A549 (cell line): ENCODE measurements around the gene KLHL1. TPM values are rescaled to one million over a fixed set of nuclear protein-coding genes. Genes with fewer than 3 reads are reported as not detected.

Source experiments
- ATAC-seq, 2 experiments: fragments of 200-7000 bp in 1 of 2; fragments of >200 bp in 1 of 2; cut with Nextera tagmentation in 1 of 2; cut with Tn5 transposase in 1 of 2; 3 replicates each; pipeline versions ENCODE4 v1.8.0 to v1.9.1; 2018 to 2020; ENCODE audit warnings: mild to moderate bottlenecking in 1 of 2, moderate library complexity in 1 of 2
- CTCF ChIA-PET: fragments of 300-600 bp; sonication (Branson Sonifier 250); formaldehyde crosslinking; extraction: SDS; loops from one replicate; lab custom pipeline; 2021; ENCODE audit warnings: antibody characterized with exemption, inconsistent platforms; lab: Yijun Ruan, JAX
- POLR2A ChIA-PET: fragments of 350-600 bp; formaldehyde crosslinking; extraction: SDS; loops from one replicate; lab custom pipeline; 2021; ENCODE audit warnings: antibody characterized with exemption, inconsistent platforms; lab: Yijun Ruan, JAX
- DNase-seq, 2 experiments: peaks; one replicate each; pipeline versions ENCODE4 v3.0.0 to v3.0.0-alpha.2; 2011 to 2016; ENCODE audit warnings: low read depth in 1 of 2, low spot score in 1 of 2
- FAIRE-seq: peaks from 2 replicates; lab custom pipeline; 2011; peaks lifted over from hg19 to GRCh38; lab: Jason Lieb, UNC
- H3K27ac ChIP-seq, 2 experiments: fragments of >200 bp; sonication (Bioruptor Twin); formaldehyde crosslinking; 3 replicates each; pipeline ENCODE4 v1.5.1; 2016 to 2017
- H3K4me1 ChIP-seq: fragments of >200 bp; sonication (Bioruptor Twin); formaldehyde crosslinking; 3 replicates; pipeline ENCODE4 v1.6.1; 2016
- H3K4me2 ChIP-seq: fragments of >200 bp; sonication (Bioruptor Twin); formaldehyde crosslinking; 3 replicates; pipeline ENCODE4 v1.6.1; 2016
- H3K4me3 ChIP-seq: fragments of >200 bp; sonication (Bioruptor Twin); formaldehyde crosslinking; 3 replicates; pipeline ENCODE4 v1.5.1; 2016
- H3K9me3 ChIP-seq: fragments of >200 bp; sonication (Bioruptor Twin); formaldehyde crosslinking; 3 replicates; pipeline ENCODE4 v1.6.1; 2016
- ATOH8 ChIP-seq: fragments of 250-450 bp; sonication (Bioruptor Pico); IDR thresholded peaks from 2 replicates; pipeline ENCODE4 v1.5.0; 2020; ENCODE audit warnings: low read depth, mild to moderate bottlenecking, moderate library complexity
- CBX2 ChIP-seq: fragments of 200-600 bp; sonication (generic); IDR thresholded peaks from 2 replicates; pipeline ENCODE4 v1.6.1; 2016; ENCODE audit warnings: low read depth, mild to moderate bottlenecking, borderline replicate concordance
- CEBPB ChIP-seq, 2 experiments: fragments of >200 bp in 1 of 2; sonication (Bioruptor Twin) in 1 of 2; formaldehyde crosslinking in 1 of 2; IDR thresholded peaks; 2 replicates each; pipeline ENCODE4 v1.6.1; 2012 to 2016
- E2F6 ChIP-seq: IDR thresholded peaks from 2 replicates; pipeline ENCODE4 v1.6.1; 2012; ENCODE audit warnings: low read depth, borderline replicate concordance
- EHMT2 ChIP-seq: fragments of 200-600 bp; sonication (generic); IDR thresholded peaks from 2 replicates; pipeline ENCODE4 v1.6.1; 2016; ENCODE audit warnings: antibody characterized with exemption, low read depth, mild to moderate bottlenecking, moderate library complexity
- EP300 ChIP-seq, 2 experiments: fragments of >200 bp; sonication (Bioruptor Twin); formaldehyde crosslinking; IDR thresholded peaks; 2 replicates in 1 of 2; 3 replicates in 1 of 2; pipeline ENCODE4 v1.6.1; 2016 to 2017
- ESRRA ChIP-seq: fragments of 150-350 bp; IDR thresholded peaks from 2 replicates; pipeline ENCODE4 v1.6.1; 2014; ENCODE audit warnings: mild to moderate bottlenecking, low read length, borderline replicate concordance
- FOSB ChIP-seq: fragments of 250-450 bp; sonication (Bioruptor Pico); IDR thresholded peaks from 2 replicates; pipeline ENCODE4 v1.5.0; 2020; ENCODE audit warnings: mild to moderate bottlenecking, moderate library complexity
- HOXB5 ChIP-seq: fragments of 250-450 bp; sonication (Bioruptor Pico); IDR thresholded peaks from 2 replicates; pipeline ENCODE4 v1.5.0; 2020; ENCODE audit warnings: mild to moderate bottlenecking, moderate library complexity
- JUN ChIP-seq, 2 experiments: fragments of >200 bp; sonication (Bioruptor Twin); formaldehyde crosslinking; IDR thresholded peaks; 2 replicates in 1 of 2; 3 replicates in 1 of 2; pipeline ENCODE4 v1.6.1; 2016 to 2017
- KDM5A ChIP-seq: fragments of 200-600 bp; sonication (generic); IDR thresholded peaks from 2 replicates; pipeline ENCODE4 v1.6.1; 2016; ENCODE audit warnings: antibody characterized with exemption, mild to moderate bottlenecking
- MAX ChIP-seq: IDR thresholded peaks from 2 replicates; pipeline ENCODE4 v1.6.1; 2012
- MYC ChIP-seq: IDR thresholded peaks from 2 replicates; pipeline ENCODE4 v1.6.1; 2012; ENCODE audit warnings: mild to moderate bottlenecking, inconsistent platforms, low read length, improper control_type of control experiment, borderline replicate concordance
- NPAS2 ChIP-seq: fragments of 250-450 bp; sonication (Bioruptor Pico); IDR thresholded peaks from 2 replicates; pipeline ENCODE4 v1.8.0; 2022; ENCODE audit warnings: mild to moderate bottlenecking, moderate library complexity, borderline replicate concordance
- PHF8 ChIP-seq: fragments of 200-600 bp; sonication (generic); IDR thresholded peaks from 2 replicates; pipeline ENCODE4 v1.6.1; 2016; ENCODE audit warnings: low read depth, mild to moderate bottlenecking, antibody characterized with exemption, moderate library complexity, borderline replicate concordance
- POLR2A ChIP-seq: IDR thresholded peaks from 2 replicates; pipeline ENCODE4 v1.6.1; 2012; ENCODE audit warnings: mild to moderate bottlenecking, low read length
- POLR2AphosphoS2 ChIP-seq: conservative IDR thresholded peaks from 2 replicates; pipeline ENCODE4 v1.6.1; 2012; ENCODE audit warnings: low read length, improper control_type of control experiment, inconsistent platforms
- RARB ChIP-seq: fragments of 250-450 bp; sonication (Bioruptor Pico); IDR thresholded peaks from 2 replicates; pipeline ENCODE4 v1.8.0; 2021; ENCODE audit warnings: mild to moderate bottlenecking, moderate library complexity
- RCOR1 ChIP-seq: fragments of 150-350 bp; IDR thresholded peaks from 2 replicates; pipeline ENCODE4 v1.6.1; 2014; ENCODE audit warnings: antibody characterized with exemption, low read length, low read depth
- RFX5 ChIP-seq: fragments of 450-650 bp; IDR thresholded peaks from 2 replicates; pipeline ENCODE4 v1.7.1; 2014; ENCODE audit warnings: antibody characterized with exemption, mild to moderate bottlenecking, moderate library complexity
- SREBF2 ChIP-seq: fragments of 450-650 bp; IDR thresholded peaks from 2 replicates; pipeline ENCODE4 v1.6.1; 2014; ENCODE audit warnings: mild to moderate bottlenecking, moderate library complexity
- TP53 ChIP-seq: fragments of 250-450 bp; sonication (Bioruptor Pico); IDR thresholded peaks from 2 replicates; pipeline ENCODE4 v1.5.0; 2021; ENCODE audit warnings: mild to moderate bottlenecking, moderate library complexity
- ZFP36 ChIP-seq: fragments of 450-650 bp; IDR thresholded peaks from 2 replicates; pipeline ENCODE4 v1.6.1; 2014; ENCODE audit warnings: borderline replicate concordance; ENCODE audit not compliant: partially characterized antibody
- ZNF302 ChIP-seq: fragments of 250-450 bp; sonication (Bioruptor Pico); IDR thresholded peaks from 2 replicates; pipeline ENCODE4 v1.9.0; 2021; ENCODE audit warnings: inconsistent platforms, mild to moderate bottlenecking, moderate library complexity
- WGBS: methylation state at CpG from one replicate; pipeline ENCODE4 v1.1.6; 2017; ENCODE audit errors: missing lambda C conversion rate; 5-methylcytosine and 5-hydroxymethylcytosine counted together
- polyA plus RNA-seq, 4 experiments: library from polyadenylated mRNA; depleted of rRNA in 3 of 4; stranded (reverse); fragments of >200 nt; fragmentation: RNase III in 1 of 4; extraction: RNeasy Plus Mini Kit Qiagen cat#74134 plus additional on column Dnase treatment in 1 of 4; gene quantifications; 2 replicates in 3 of 4; 3 replicates in 1 of 4; pipeline ENCODE4 v1.2.3, GENCODE V29; 2011 to 2017
- TF ChIP-seq, protein P1 (sequence below): fragments of 450-650 bp; IDR thresholded peaks from 2 replicates; pipeline ENCODE4 v1.6.1; 2014; ENCODE audit warnings: antibody characterized with exemption
- TF ChIP-seq, protein P2 (sequence below): fragments of >200 bp; sonication (Bioruptor Twin); formaldehyde crosslinking; IDR thresholded peaks from 2 replicates; pipeline ENCODE4 v1.6.1; 2016

The KLHL1 gene
- polyA plus RNA-seq, 2 of the 4 experiments (the other 2 are of a cell fraction) = not detected

DNA sequence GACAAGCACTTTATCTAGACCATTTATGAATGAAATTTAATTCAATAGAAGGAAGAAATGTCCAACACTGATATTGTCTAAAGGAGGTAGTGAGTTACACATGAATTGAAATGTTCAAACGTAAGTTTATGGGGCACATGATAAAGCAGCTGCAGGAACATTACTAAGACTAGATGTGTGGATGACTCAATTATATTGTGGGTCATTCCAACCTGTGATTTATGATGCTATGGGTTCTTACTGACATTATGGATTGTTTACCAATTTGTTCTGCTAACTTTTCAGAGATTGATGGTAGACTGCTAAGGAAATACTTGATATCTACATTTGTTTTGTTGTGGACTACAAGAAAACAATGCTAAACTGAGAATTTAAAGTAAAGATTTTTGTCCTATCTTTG, 56.7 kb downstream of the KLHL1 start:
- FAIRE-seq (no peak), ATAC-seq (no peak), DNase-seq (no peak)
- Histone ChIP-seq H3K9me3 (no peaks in the 10 kb centered on the region), H3K27ac (no peak overlapping the region), H3K4me3 (no peak overlapping the region), H3K4me2 (no peak overlapping the region), H3K4me1 (no peaks in the 10 kb centered on the region)
- ChIA-PET POLR2A (no interaction called here), CTCF (no interaction called here)
- TF ChIP-seq MYC (no peak), POLR2A (no peak), JUN (IDR thresholded peaks at IDR 0.05) (no peak), EHMT2 (no peak), RCOR1 (no peak), RARB (CRISPR knock-in tag) (no peak), FOSB (CRISPR knock-in tag) (no peak), CBX2 (no peak), ZNF302 (no peak), SREBF2 (no peak), PHF8 (no peak), ESRRA (no peak), CEBPB (IDR thresholded peaks at IDR 0.05) (no peak)
- TF ChIP-seq, protein P1, sequence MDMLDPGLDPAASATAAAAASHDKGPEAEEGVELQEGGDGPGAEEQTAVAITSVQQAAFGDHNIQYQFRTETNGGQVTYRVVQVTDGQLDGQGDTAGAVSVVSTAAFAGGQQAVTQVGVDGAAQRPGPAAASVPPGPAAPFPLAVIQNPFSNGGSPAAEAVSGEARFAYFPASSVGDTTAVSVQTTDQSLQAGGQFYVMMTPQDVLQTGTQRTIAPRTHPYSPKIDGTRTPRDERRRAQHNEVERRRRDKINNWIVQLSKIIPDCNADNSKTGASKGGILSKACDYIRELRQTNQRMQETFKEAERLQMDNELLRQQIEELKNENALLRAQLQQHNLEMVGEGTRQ = no peak
- 28% methylated on average over 1 of the region's 1 CpG for WGBS

DNA sequence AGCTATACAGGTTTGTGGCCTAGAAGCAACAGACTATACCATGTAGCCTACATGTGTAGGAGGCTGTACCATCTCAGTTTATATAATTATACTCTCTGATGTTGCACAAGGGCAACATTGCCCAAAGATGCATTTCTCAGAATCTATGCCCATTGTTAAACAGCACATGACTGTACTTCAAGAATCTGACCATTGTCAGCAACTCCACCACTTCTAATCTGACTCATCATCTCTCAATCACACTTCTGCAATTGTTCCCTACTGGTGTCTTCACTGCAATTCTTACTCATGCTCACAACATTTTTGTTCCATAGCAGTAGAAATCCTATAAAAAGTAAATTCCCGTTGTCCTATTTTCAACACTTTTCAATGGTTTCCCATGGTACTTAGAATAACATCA, 64.6 kb downstream of the KLHL1 start:
- 6% methylated on average over 1 of the region's 1 CpG for WGBS
- TF ChIP-seq RCOR1 = no peak
- no peak for TF ChIP-seq HOXB5 (CRISPR knock-in tag)
- TF ChIP-seq ATOH8 (CRISPR knock-in tag) = no peak
- TF ChIP-seq JUN (IDR thresholded peaks at IDR 0.05) = no peak
- no peak for TF ChIP-seq KDM5A
- TF ChIP-seq, all 56 proteins: peak for 0
- H3K4me1 ChIP-seq = no peaks in the 10 kb centered on the region
- H3K4me2 ChIP-seq = no peak overlapping the region
- DNase-seq = no peak
- no peak for ATAC-seq
- H3K27ac ChIP-seq = no peak overlapping the region
- CTCF ChIA-PET = no interaction called here
- H3K9me3 ChIP-seq = no peaks in the 10 kb centered on the region
- no peak overlapping the region for H3K4me3 ChIP-seq
- no peak for FAIRE-seq
- POLR2A ChIA-PET = no interaction called here

- Histone ChIP-seq H3K27ac (no peak overlapping the region), H3K4me2 (no peak overlapping the region), H3K4me1 (no peaks in the 10 kb centered on the region), H3K9me3 (no peaks in the 10 kb centered on the region), H3K4me3 (no peak overlapping the region)
- POLR2A ChIA-PET = no interaction called here
- CTCF ChIA-PET = no interaction called here
- no peak for FAIRE-seq
- no peak for DNase-seq
- no peak for TF ChIP-seq MAX
- TF ChIP-seq, protein P2, sequence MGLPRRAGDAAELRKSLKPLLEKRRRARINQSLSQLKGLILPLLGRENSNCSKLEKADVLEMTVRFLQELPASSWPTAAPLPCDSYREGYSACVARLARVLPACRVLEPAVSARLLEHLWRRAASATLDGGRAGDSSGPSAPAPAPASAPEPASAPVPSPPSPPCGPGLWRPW = no peak
- TF ChIP-seq POLR2AphosphoS2 = no peak
- TF ChIP-seq MYC = no peak
- TF ChIP-seq EP300 (IDR thresholded peaks at IDR 0.05) = no peak
- TF ChIP-seq CBX2 = no peak
- no peak for TF ChIP-seq RARB (CRISPR knock-in tag)
- TF ChIP-seq TP53 (CRISPR knock-in tag) = no peak
- TF ChIP-seq NPAS2 (CRISPR knock-in tag) = no peak
- TF ChIP-seq E2F6 = no peak
- no peak for TF ChIP-seq RFX5
- TF ChIP-seq ZFP36 = no peak
- no peak for ATAC-seq
- 13% methylated on average over 4 of the region's 4 CpGs for WGBS
These were observed 66.1 kb downstream of the KLHL1 start for GRCh38 chr13:70042193-70042592.
